Trophoblast cell (in vitro differentiated cells and primary cell): ENCODE results near the gene CSNK2B.

Experiments
- DNase-seq, 2 donors: peaks; one replicate each; pipeline ENCODE4 v3.0.0-alpha.2; 2016
- H2AFZ ChIP-seq: 2 replicates; pipeline ENCODE4 v1.6.1; 2013; ENCODE audit warnings: low read length, moderate library complexity, mild to moderate bottlenecking; ENCODE audit not compliant: insufficient read depth, poor library complexity
- H2AK5ac ChIP-seq: 2 replicates; pipeline ENCODE4 v1.6.1; 2013; ENCODE audit warnings: mild to moderate bottlenecking, low read length
- H2BK120ac ChIP-seq: 2 replicates; pipeline ENCODE4 v1.6.1; 2013; ENCODE audit warnings: low read length, mild to moderate bottlenecking, moderate library complexity; ENCODE audit not compliant: insufficient read depth, poor library complexity
- H2BK12ac ChIP-seq: 2 replicates; pipeline ENCODE4 v1.6.1; 2013; ENCODE audit warnings: mild to moderate bottlenecking, low read length, moderate library complexity
- H2BK5ac ChIP-seq: 2 replicates; pipeline ENCODE4 v1.6.1; 2013; ENCODE audit warnings: low read length, low read depth, moderate library complexity, mild to moderate bottlenecking; ENCODE audit not compliant: poor library complexity
- H3K14ac ChIP-seq: 2 replicates; pipeline ENCODE4 v1.6.1; 2013; ENCODE audit warnings: mild to moderate bottlenecking, low read length
- H3K18ac ChIP-seq: 2 replicates; pipeline ENCODE4 v1.6.1; 2013; ENCODE audit warnings: mild to moderate bottlenecking, low read length
- H3K23ac ChIP-seq: 2 replicates; pipeline ENCODE4 v1.6.1; 2013; ENCODE audit warnings: low read length
- H3K27ac ChIP-seq: 2 replicates; pipeline ENCODE4 v1.5.1; 2013; ENCODE audit warnings: low read depth, mild to moderate bottlenecking, inconsistent platforms, low read length, moderate library complexity
- H3K27me3 ChIP-seq: 2 replicates; pipeline ENCODE4 v1.6.1; 2013; ENCODE audit warnings: inconsistent platforms, mild to moderate bottlenecking, low read length, moderate library complexity; ENCODE audit not compliant: insufficient read depth
- H3K36me3 ChIP-seq, 2 experiments: 1 replicate in 1 of 2; 2 replicates in 1 of 2; pipeline ENCODE4 v1.6.1; 2013; ENCODE audit warnings: low read length in 2 of 2, mild to moderate bottlenecking in 2 of 2, moderate library complexity in 1 of 2; ENCODE audit not compliant: insufficient read depth in 2 of 2, control insufficient read depth in 1 of 2
- H3K4ac ChIP-seq: 2 replicates; pipeline ENCODE4 v1.6.1; 2013; ENCODE audit warnings: low read depth, mild to moderate bottlenecking, low read length, moderate library complexity
- H3K4me1 ChIP-seq, 2 experiments: 1 replicate in 1 of 2; 2 replicates in 1 of 2; pipeline ENCODE4 v1.6.1; 2013; ENCODE audit warnings: low read length in 2 of 2, mild to moderate bottlenecking in 2 of 2, moderate library complexity in 1 of 2; ENCODE audit not compliant: insufficient read depth in 2 of 2, control insufficient read depth in 1 of 2
- H3K4me2 ChIP-seq: 2 replicates; pipeline ENCODE4 v1.6.1; 2013; ENCODE audit warnings: inconsistent platforms, mild to moderate bottlenecking, low read length, moderate library complexity
- H3K4me3 ChIP-seq: 2 replicates; pipeline ENCODE4 v1.5.1; 2013; ENCODE audit warnings: mild to moderate bottlenecking, low read depth, low read length, inconsistent platforms
- H3K79me1 ChIP-seq: one replicate; pipeline ENCODE4 v1.6.1; 2013; ENCODE audit warnings: low read length
- H3K79me2 ChIP-seq: 2 replicates; pipeline ENCODE4 v1.6.1; 2013; ENCODE audit warnings: low read length, mild to moderate bottlenecking; ENCODE audit not compliant: control insufficient read depth, insufficient read depth, poor library complexity
- H3K9ac ChIP-seq: 2 replicates; pipeline ENCODE4 v1.6.1; 2013; ENCODE audit warnings: mild to moderate bottlenecking, low read length
- H3K9me3 ChIP-seq: 2 replicates; pipeline ENCODE4 v1.6.1; 2013; ENCODE audit warnings: low read depth, mild to moderate bottlenecking, control low read depth, inconsistent platforms, low read length; ENCODE audit not compliant: insufficient read depth
- H4K12ac ChIP-seq: 2 replicates; pipeline ENCODE4 v1.6.1; 2013; ENCODE audit warnings: low read depth, mild to moderate bottlenecking, low read length, moderate library complexity
- H4K8ac ChIP-seq: 2 replicates; pipeline ENCODE4 v1.6.1; 2013; ENCODE audit warnings: low read depth, mild to moderate bottlenecking, low read length, moderate library complexity
- H4K91ac ChIP-seq: one replicate; pipeline ENCODE4 v1.6.1; 2013; ENCODE audit warnings: low read depth, mild to moderate bottlenecking, low read length, moderate library complexity
- WGBS: extraction: QIAGEN DNeasy Blood & Tissue Kit; methylation state at CpG from one replicate; pipeline ENCODE4 v1.1.7; 2013; ENCODE audit warnings: missing lambda C conversion rate; ENCODE audit not compliant: insufficient read length, insufficient coverage; ENCODE audit errors: extremely low coverage; 5-methylcytosine and 5-hydroxymethylcytosine counted together

CSNK2B gene

DNA sequence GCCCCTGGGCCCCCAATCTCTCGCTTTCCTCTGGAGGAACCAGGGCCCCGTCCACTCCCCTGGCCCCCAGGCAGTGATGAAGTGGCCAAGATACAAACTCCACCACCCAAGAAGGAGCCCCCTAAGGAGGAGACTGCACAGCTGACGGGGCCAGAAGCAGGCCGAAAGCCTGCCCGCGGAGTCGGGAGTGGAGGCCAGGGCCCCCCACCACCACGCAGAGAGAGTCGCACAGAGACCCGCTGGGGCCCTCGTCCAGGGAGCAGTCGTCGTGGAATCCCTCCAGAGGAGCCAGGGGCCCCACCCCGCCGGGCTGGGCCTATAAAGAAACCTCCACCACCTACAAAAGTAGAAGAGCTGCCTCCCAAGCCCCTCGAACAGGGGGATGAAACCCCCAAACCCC lies 34.7 kb upstream of the CSNK2B start:
- H2BK12ac ChIP-seq: no peak overlapping the region
- H4K8ac ChIP-seq: no peak overlapping the region
- no peak overlapping the region for H3K27ac ChIP-seq
- no peak overlapping the region for H2AK5ac ChIP-seq
- no peak overlapping the region for H3K23ac ChIP-seq
- no peak overlapping the region for H3K14ac ChIP-seq
- no peak overlapping the region for H3K4me2 ChIP-seq
- H3K79me1 ChIP-seq: no peaks in the 10 kb centered on the region
- no peak overlapping the region for H3K18ac ChIP-seq
- no peaks in the 10 kb centered on the region for H3K4me1 ChIP-seq
- no peaks in the 10 kb centered on the region for H3K9me3 ChIP-seq
- no peak overlapping the region for H2BK120ac ChIP-seq
- DNase-seq: no peak
- peaks cover 92 to 98% of the 10 kb centered on the region in 2 experiments for H3K36me3 ChIP-seq
- H2BK5ac ChIP-seq: no peak overlapping the region
- no peak overlapping the region for H3K4me3 ChIP-seq
- no peak overlapping the region for H2AFZ ChIP-seq
- H3K79me2 ChIP-seq: no peaks in the 10 kb centered on the region
- no peak overlapping the region for H3K4ac ChIP-seq
- H3K27me3 ChIP-seq: no peaks in the 10 kb centered on the region
- H4K12ac ChIP-seq: no peak overlapping the region
- H4K91ac ChIP-seq: no peak overlapping the region
- WGBS: no CpG with 5 or more reads among the region's 16 CpGs
- H3K9ac ChIP-seq: no peak overlapping the region

GRCh38 chr6:31631681-31632278 lies 34.1 kb upstream of the CSNK2B start:
- H4K8ac ChIP-seq: no peak overlapping the region
- H3K79me1 ChIP-seq: no peaks in the 10 kb centered on the region
- no peaks in the 10 kb centered on the region for H3K79me2 ChIP-seq
- no peak overlapping the region for H3K9ac ChIP-seq
- H3K9me3 ChIP-seq: no peaks in the 10 kb centered on the region
- H3K4ac ChIP-seq: no peak overlapping the region
- no peak overlapping the region for H3K4me2 ChIP-seq
- no peak for DNase-seq
- no peak overlapping the region for H3K18ac ChIP-seq
- no peak overlapping the region for H2BK120ac ChIP-seq
- H3K14ac ChIP-seq: no peak overlapping the region
- no peak overlapping the region for H4K91ac ChIP-seq
- no peak overlapping the region for H2BK12ac ChIP-seq
- no peak overlapping the region for H3K27ac ChIP-seq
- H4K12ac ChIP-seq: no peak overlapping the region
- no peak overlapping the region for H2AFZ ChIP-seq
- WGBS: no CpG with 5 or more reads among the region's 32 CpGs
- H3K4me1 ChIP-seq: no peaks in the 10 kb centered on the region
- H3K36me3 ChIP-seq: peaks cover 93 to 98% of the 10 kb centered on the region in 2 experiments
- no peak overlapping the region for H3K23ac ChIP-seq
- no peaks in the 10 kb centered on the region for H3K27me3 ChIP-seq
- no peak overlapping the region for H2BK5ac ChIP-seq
- H2AK5ac ChIP-seq: no peak overlapping the region
- H3K4me3 ChIP-seq: no peak overlapping the region

DNA sequence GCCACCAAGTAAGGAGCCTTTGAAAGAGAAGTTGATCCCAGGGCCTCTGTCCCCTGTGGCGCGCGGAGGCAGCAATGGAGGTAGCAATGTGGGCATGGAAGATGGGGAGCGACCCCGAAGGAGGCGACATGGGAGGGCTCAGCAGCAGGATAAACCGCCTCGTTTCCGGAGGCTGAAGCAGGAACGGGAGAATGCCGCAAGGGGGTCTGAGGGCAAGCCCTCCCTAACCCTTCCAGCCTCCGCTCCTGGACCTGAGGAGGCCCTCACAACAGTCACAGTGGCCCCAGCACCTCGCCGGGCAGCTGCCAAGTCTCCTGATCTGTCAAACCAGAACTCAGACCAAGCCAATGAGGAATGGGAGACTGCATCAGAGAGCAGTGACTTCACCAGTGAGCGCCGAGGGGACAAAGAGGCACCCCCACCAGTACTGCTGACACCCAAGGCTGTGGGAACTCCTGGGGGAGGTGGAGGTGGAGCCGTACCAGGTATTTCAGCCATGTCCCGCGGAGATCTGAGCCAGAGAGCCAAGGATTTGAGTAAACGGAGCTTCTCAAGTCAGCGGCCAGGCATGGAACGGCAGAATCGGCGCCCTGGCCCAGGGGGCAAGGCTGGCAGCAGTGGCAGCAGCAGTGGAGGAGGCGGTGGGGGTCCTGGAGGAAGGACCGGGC lies 33.5 kb upstream of the CSNK2B start:
- no peak overlapping the region for H2BK12ac ChIP-seq
- H2BK5ac ChIP-seq: no peak overlapping the region
- H4K91ac ChIP-seq: no peak overlapping the region
- H3K36me3 ChIP-seq: peaks cover 95 to 98% of the 10 kb centered on the region in 2 experiments
- no peak overlapping the region for H2AFZ ChIP-seq
- H3K23ac ChIP-seq: no peak overlapping the region
- H3K4me2 ChIP-seq: no peak overlapping the region
- H3K27ac ChIP-seq: no peak overlapping the region
- H3K9ac ChIP-seq: no peak overlapping the region
- no peak overlapping the region for H3K14ac ChIP-seq
- H2BK120ac ChIP-seq: no peak overlapping the region
- no peaks in the 10 kb centered on the region for H3K4me1 ChIP-seq
- no CpG with 5 or more reads among the region's 26 CpGs for WGBS
- no peak for DNase-seq
- H4K8ac ChIP-seq: no peak overlapping the region
- H3K4me3 ChIP-seq: no peak overlapping the region
- H4K12ac ChIP-seq: peak overlapping the region; percentile 10
- no peaks in the 10 kb centered on the region for H3K9me3 ChIP-seq
- H3K79me2 ChIP-seq: no peaks in the 10 kb centered on the region
- H3K27me3 ChIP-seq: no peaks in the 10 kb centered on the region
- no peak overlapping the region for H2AK5ac ChIP-seq
- no peak overlapping the region for H3K4ac ChIP-seq
- H3K79me1 ChIP-seq: no peaks in the 10 kb centered on the region
- no peak overlapping the region for H3K18ac ChIP-seq

DNA sequence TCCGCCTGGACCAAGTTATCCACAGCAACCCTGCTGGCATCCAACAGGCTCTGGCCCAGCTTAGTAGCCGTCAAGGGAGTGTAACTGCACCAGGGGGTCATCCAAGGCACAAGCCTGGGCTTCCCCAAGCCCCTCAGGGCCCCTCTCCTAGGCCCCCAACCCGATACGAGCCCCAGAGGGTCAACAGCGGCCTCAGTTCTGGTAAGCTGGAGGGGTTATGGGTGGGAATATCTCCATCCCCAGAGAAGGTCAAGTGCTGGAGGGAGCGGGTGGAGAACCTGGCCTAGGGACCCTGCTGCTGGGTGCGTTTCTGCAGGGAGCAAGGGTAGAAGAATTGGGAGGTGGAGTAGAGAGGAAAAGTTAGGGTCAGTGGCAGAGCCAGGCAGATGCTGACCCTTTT lies 32.4 kb upstream of the CSNK2B start:
- no peak overlapping the region for H2BK120ac ChIP-seq
- H4K12ac ChIP-seq: no peak overlapping the region
- H3K27ac ChIP-seq: no peak overlapping the region
- H3K4ac ChIP-seq: no peak overlapping the region
- H4K8ac ChIP-seq: no peak overlapping the region
- no peak overlapping the region for H2BK5ac ChIP-seq
- peaks cover 86 to 93% of the 10 kb centered on the region in 2 experiments for H3K36me3 ChIP-seq
- no peaks in the 10 kb centered on the region for H3K79me1 ChIP-seq
- H3K14ac ChIP-seq: no peak overlapping the region
- no peak for DNase-seq
- no peak overlapping the region for H3K9ac ChIP-seq
- H3K4me3 ChIP-seq: no peak overlapping the region
- H2AFZ ChIP-seq: no peak overlapping the region
- H4K91ac ChIP-seq: no peak overlapping the region
- WGBS: no CpG with 5 or more reads among the region's 7 CpGs
- no peak overlapping the region for H3K18ac ChIP-seq
- H3K4me2 ChIP-seq: no peak overlapping the region
- no peak overlapping the region for H2AK5ac ChIP-seq
- no peaks in the 10 kb centered on the region for H3K79me2 ChIP-seq
- no peaks in the 10 kb centered on the region for H3K4me1 ChIP-seq
- no peaks in the 10 kb centered on the region for H3K9me3 ChIP-seq
- no peaks in the 10 kb centered on the region for H3K27me3 ChIP-seq
- no peak overlapping the region for H2BK12ac ChIP-seq
- no peak overlapping the region for H3K23ac ChIP-seq
